Panc1 (cell line): ENCODE measurements around the gene LRRC1. TPM values are rescaled to one million over a fixed set of nuclear protein-coding genes. Genes with fewer than 3 reads are reported as not detected.

Experiments
- ATAC-seq: fragments of 200-7000 bp; cut with Tn5 transposase; 2 replicates; pipeline ENCODE4 v1.9.1; 2020; ENCODE audit warnings: mild to moderate bottlenecking, moderate library complexity
- BruUV-seq: library from RNA; stranded (reverse); fragments of 400-500 nt; replicated peaks from 2 replicates; lab custom pipeline; 2021; lab: Mats Ljungman, UMichigan
- CTCF ChIA-PET: fragments of 300-600 bp; sonication (Branson Sonifier 250); formaldehyde crosslinking; loops from one replicate; lab custom pipeline; 2022; ENCODE audit warnings: antibody characterized with exemption; lab: Charles Lee
- POLR2A ChIA-PET: fragments of 300-600 bp; sonication (Branson Sonifier 250); formaldehyde crosslinking; loops from one replicate; lab custom pipeline; 2022; ENCODE audit warnings: antibody characterized with exemption; lab: Charles Lee
- DNase-seq: peaks from one replicate; pipeline ENCODE4 v3.0.0-alpha.2; 2010; ENCODE audit warnings: low read depth, low spot score
- H3K27ac ChIP-seq: 2 replicates; pipeline ENCODE4 v1.5.1; 2011; ENCODE audit warnings: mild to moderate bottlenecking, low read length, inconsistent platforms
- H3K27me3 ChIP-seq: fragments of 200-500 bp; sonication (Bioruptor generic); 2 replicates; pipeline ENCODE4 v1.6.0; 2014; ENCODE audit warnings: low read length, inconsistent platforms; ENCODE audit not compliant: control insufficient read depth, insufficient read depth
- H3K36me3 ChIP-seq: fragments of 200-500 bp; sonication (Bioruptor generic); 2 replicates; pipeline ENCODE4 v1.5.1; 2014; ENCODE audit warnings: inconsistent platforms, mild to moderate bottlenecking, low read length, moderate library complexity; ENCODE audit not compliant: control insufficient read depth, insufficient read depth
- H3K4me1 ChIP-seq: 2 replicates; pipeline ENCODE4 v1.5.1; 2011; ENCODE audit warnings: inconsistent platforms, mild to moderate bottlenecking, low read length, moderate library complexity; ENCODE audit not compliant: control insufficient read depth, insufficient read depth
- H3K4me3 ChIP-seq, 2 experiments: 2 replicates each; pipeline ENCODE4 v1.5.1; 2011 to 2012; ENCODE audit warnings: low read depth in 2 of 2, low read length in 2 of 2, mild to moderate bottlenecking in 2 of 2, inconsistent platforms in 1 of 2, moderate library complexity in 1 of 2
- H3K9me3 ChIP-seq: fragments of 200-500 bp; sonication (Bioruptor generic); 2 replicates; pipeline ENCODE4 v1.5.1; 2014; ENCODE audit warnings: low read depth, mild to moderate bottlenecking, inconsistent platforms, low read length, moderate library complexity; ENCODE audit not compliant: control insufficient read depth, insufficient read depth
- POLR2AphosphoS5 ChIP-seq: IDR thresholded peaks from 2 replicates; pipeline ENCODE4 v1.6.1; 2012; ENCODE audit warnings: mild to moderate bottlenecking, low read depth, low read length, moderate library complexity
- SIN3A ChIP-seq: IDR thresholded peaks from 2 replicates; pipeline ENCODE4 v1.6.1; 2012; ENCODE audit warnings: low read depth, mild to moderate bottlenecking, low read length, moderate library complexity, borderline replicate concordance; ENCODE audit not compliant: insufficient read depth
- TCF7L2 ChIP-seq: IDR thresholded peaks from 2 replicates; pipeline ENCODE4 v1.6.1; 2011; ENCODE audit warnings: mild to moderate bottlenecking, low read depth, low read length, inconsistent platforms
- in situ Hi-C: cut with HindIII; loops from 2 replicates; pipeline ENCODE4 v1.10.0; 2016; ENCODE audit warnings: low sequenced_read_pairs, low pct_unique_long_range_greater_than_20kb
- intact Hi-C: fragments of 100-400 bp; cut with micrococcal nuclease; formaldehyde crosslinking; loops from one replicate; pipeline ENCODE4 v1.10.0; 2022; ENCODE audit not compliant: unreplicated experiment
- total RNA-seq: library from RNA; stranded (reverse); gene quantifications from one replicate; pipeline ENCODE4 v1.2.1, GENCODE V29; 2021; ENCODE audit not compliant: unreplicated experiment
- TF ChIP-seq, protein P1 (sequence below), 2 experiments: IDR thresholded peaks; 2 replicates each; pipeline ENCODE4 v1.6.1; 2011 to 2012; ENCODE audit warnings: low read depth in 2 of 2, control low read depth in 1 of 2, low read length in 1 of 2, mild to moderate bottlenecking in 1 of 2, moderate library complexity in 1 of 2; ENCODE audit not compliant: insufficient read depth in 1 of 2
- TF ChIP-seq, protein P2 (sequence below): fragments of 450-650 bp; IDR thresholded peaks from 2 replicates; pipeline ENCODE4 v1.5.1; 2017; ENCODE audit warnings: mild to moderate bottlenecking

Gene LRRC1
- total RNA-seq, 1 experiment from 2014 or later, result 13.8 TPM

DNA sequence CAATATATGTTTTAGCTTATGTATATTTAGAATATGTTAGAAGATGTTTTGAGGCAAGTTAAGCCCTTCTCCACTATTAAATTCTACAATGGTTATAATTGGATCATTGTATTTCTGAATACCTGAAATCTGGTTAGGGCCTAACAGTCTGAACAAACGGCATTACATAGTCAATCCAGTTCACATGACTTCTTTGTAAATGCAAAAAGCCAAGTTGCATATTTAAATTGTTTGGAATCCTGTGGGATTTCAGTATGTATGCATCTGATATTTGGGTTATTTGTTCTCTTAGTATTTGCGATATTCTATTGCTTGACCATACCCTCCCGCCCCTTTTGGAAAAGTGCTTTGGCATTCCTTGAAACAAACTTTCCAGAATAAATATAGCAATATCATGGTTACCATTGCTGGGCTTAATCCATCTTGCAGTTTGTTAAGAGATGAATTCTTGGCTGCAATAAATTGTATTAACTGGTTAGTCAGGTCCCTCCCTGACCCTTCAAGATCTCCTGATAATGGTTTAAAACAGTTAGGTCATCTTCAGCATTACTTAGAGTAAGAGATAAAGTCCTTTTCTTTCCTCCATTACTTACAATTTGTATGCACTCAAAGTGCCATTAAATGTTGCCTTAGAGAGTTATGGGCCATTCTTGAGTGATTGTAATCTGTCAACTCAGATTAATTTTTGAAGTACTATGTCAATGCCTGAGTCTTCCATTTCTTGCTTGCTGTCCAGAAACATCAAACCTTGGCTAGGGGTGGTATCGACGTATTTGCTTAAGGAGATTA is 36.5 kb downstream of the LRRC1 start:
- H3K27me3 ChIP-seq, result no peaks in the 10 kb centered on the region
- intact Hi-C loops (no loop called here), in situ Hi-C loops (no loop called here)
- POLR2A ChIA-PET, result interaction anchor here (0.6 kb wide), 1 partner anchor 37 kb away, joined by 3 read pairs; no protein-coding TSS in a partner anchor
- no peak for ATAC-seq
- H3K9me3 ChIP-seq, result no peaks in the 10 kb centered on the region
- CTCF ChIA-PET, result no interaction called here
- no peaks in the 10 kb centered on the region for H3K36me3 ChIP-seq
- BruUV-seq, result no TSS peak
- peaks cover 6% of the 10 kb centered on the region; the same call in 1 of the 2 replicates for H3K4me1 ChIP-seq
- H3K4me3 ChIP-seq, result no peak overlapping the region
- DNase-seq, result no peak
- H3K27ac ChIP-seq, result no peak overlapping the region
- TF ChIP-seq SIN3A, result no peak
- TF ChIP-seq, protein P1, sequence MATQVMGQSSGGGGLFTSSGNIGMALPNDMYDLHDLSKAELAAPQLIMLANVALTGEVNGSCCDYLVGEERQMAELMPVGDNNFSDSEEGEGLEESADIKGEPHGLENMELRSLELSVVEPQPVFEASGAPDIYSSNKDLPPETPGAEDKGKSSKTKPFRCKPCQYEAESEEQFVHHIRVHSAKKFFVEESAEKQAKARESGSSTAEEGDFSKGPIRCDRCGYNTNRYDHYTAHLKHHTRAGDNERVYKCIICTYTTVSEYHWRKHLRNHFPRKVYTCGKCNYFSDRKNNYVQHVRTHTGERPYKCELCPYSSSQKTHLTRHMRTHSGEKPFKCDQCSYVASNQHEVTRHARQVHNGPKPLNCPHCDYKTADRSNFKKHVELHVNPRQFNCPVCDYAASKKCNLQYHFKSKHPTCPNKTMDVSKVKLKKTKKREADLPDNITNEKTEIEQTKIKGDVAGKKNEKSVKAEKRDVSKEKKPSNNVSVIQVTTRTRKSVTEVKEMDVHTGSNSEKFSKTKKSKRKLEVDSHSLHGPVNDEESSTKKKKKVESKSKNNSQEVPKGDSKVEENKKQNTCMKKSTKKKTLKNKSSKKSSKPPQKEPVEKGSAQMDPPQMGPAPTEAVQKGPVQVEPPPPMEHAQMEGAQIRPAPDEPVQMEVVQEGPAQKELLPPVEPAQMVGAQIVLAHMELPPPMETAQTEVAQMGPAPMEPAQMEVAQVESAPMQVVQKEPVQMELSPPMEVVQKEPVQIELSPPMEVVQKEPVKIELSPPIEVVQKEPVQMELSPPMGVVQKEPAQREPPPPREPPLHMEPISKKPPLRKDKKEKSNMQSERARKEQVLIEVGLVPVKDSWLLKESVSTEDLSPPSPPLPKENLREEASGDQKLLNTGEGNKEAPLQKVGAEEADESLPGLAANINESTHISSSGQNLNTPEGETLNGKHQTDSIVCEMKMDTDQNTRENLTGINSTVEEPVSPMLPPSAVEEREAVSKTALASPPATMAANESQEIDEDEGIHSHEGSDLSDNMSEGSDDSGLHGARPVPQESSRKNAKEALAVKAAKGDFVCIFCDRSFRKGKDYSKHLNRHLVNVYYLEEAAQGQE (IDR thresholded peaks at IDR 0.05; ENCODE audit: insufficient read depth in 1 of 2, low read depth in 2 of 2, low read length in 1 of 2), result no peak
- TF ChIP-seq TCF7L2, result no peak
- TF ChIP-seq, protein P2, sequence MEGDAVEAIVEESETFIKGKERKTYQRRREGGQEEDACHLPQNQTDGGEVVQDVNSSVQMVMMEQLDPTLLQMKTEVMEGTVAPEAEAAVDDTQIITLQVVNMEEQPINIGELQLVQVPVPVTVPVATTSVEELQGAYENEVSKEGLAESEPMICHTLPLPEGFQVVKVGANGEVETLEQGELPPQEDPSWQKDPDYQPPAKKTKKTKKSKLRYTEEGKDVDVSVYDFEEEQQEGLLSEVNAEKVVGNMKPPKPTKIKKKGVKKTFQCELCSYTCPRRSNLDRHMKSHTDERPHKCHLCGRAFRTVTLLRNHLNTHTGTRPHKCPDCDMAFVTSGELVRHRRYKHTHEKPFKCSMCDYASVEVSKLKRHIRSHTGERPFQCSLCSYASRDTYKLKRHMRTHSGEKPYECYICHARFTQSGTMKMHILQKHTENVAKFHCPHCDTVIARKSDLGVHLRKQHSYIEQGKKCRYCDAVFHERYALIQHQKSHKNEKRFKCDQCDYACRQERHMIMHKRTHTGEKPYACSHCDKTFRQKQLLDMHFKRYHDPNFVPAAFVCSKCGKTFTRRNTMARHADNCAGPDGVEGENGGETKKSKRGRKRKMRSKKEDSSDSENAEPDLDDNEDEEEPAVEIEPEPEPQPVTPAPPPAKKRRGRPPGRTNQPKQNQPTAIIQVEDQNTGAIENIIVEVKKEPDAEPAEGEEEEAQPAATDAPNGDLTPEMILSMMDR, result no peak
- no peak for TF ChIP-seq POLR2AphosphoS5

DNA sequence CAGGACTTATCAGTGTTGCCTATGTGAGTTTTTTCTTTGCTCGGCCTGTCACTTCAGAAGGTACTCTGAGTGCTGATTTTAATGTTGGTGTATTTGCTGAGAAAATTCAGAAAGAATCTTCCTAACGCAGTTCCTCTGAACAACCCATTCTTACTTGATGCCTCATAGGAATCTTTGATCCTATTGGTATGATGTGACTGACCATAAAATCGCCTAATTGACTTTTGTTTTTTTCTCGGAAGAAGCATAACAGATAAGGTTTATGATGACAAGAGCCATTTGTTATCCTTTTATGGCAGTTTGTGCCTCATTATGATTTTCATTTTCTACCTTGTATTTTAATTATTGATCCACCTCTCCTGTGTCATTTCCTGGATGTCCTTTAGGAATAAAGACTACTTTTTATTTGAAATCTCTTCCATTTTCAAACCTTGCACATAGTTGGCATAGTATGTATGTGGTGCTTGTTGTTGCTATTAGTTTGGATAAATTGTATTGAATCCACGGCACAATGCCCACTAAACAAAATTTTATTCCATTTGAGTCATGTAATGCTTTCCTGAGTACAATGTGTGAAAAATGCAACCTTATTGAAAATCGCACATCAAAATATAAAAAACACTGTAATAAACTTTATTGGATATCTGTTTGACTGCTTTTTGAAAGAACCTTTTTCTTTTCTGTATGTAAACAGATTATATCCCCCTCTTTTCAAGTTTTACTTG is 37.3 kb downstream of the LRRC1 start:
- CTCF ChIA-PET, result no interaction called here
- intact Hi-C loops, result no loop called here

More for the DNA sequence above, 37.3 kb downstream of the LRRC1 start:
- Histone ChIP-seq H3K4me1 (peaks cover 6% of the 10 kb centered on the region; the same call in 1 of the 2 replicates), H3K27ac (no peak overlapping the region), H3K4me3 (no peak overlapping the region), H3K9me3 (no peaks in the 10 kb centered on the region), H3K27me3 (no peaks in the 10 kb centered on the region), H3K36me3 (no peaks in the 10 kb centered on the region)
- BruUV-seq, result no TSS peak
- DNase-seq (no peak), ATAC-seq (no peak)
- TF ChIP-seq POLR2AphosphoS5, result no peak
- no peak for TF ChIP-seq SIN3A
- TF ChIP-seq TCF7L2, result no peak
- TF ChIP-seq, protein P2, result no peak
- TF ChIP-seq, protein P1 (IDR thresholded peaks at IDR 0.05; ENCODE audit: insufficient read depth in 1 of 2, low read depth in 2 of 2, low read length in 1 of 2), result no peak
- in situ Hi-C loops, result no loop called here
- POLR2A ChIA-PET, result no interaction called here
